SJSA1 (cell line): ENCODE data around the gene HS3ST4. TPM values are rescaled to one million over a fixed set of nuclear protein-coding genes. Genes with fewer than 3 reads are reported as not detected.
"Not testable (repeated sequence)": the region's sequence is repeated elsewhere in the genome, so short reads cannot be mapped to it uniquely, and the experiment has no call there.

ENCODE experiments used
- DNase-seq, 2 experiments: peaks; one replicate each; pipeline ENCODE4 v3.0.0-alpha.2; 2015 to 2020; ENCODE audit warnings: low spot score in 2 of 2, low read depth in 1 of 2
- H3K27ac ChIP-seq: fragments of 250-450 bp; sonication (Bioruptor Pico); 2 replicates; pipeline ENCODE4 v1.5.1; 2020; ENCODE audit warnings: mild to moderate bottlenecking, moderate library complexity
- H3K27me3 ChIP-seq: fragments of 250-450 bp; sonication (Bioruptor Pico); replicated peaks from 2 replicates; pipeline ENCODE4 v1.5.1; 2020; ENCODE audit warnings: mild to moderate bottlenecking, moderate library complexity
- H3K36me3 ChIP-seq: fragments of 250-450 bp; sonication (Bioruptor Pico); 2 replicates; pipeline ENCODE4 v1.5.1; 2020; ENCODE audit warnings: mild to moderate bottlenecking
- H3K4me1 ChIP-seq: fragments of 250-450 bp; sonication (Bioruptor Pico); replicated peaks from 2 replicates; pipeline ENCODE4 v1.6.1; 2021; ENCODE audit warnings: mild to moderate bottlenecking
- H3K4me3 ChIP-seq: fragments of 250-450 bp; sonication (Bioruptor Pico); 2 replicates; pipeline ENCODE4 v1.5.1; 2020; ENCODE audit warnings: mild to moderate bottlenecking
- H3K9me3 ChIP-seq: fragments of 250-450 bp; sonication (Bioruptor Pico); replicated peaks from 2 replicates; pipeline ENCODE4 v1.5.1; 2020; ENCODE audit warnings: mild to moderate bottlenecking
- total RNA-seq: library from RNA; depleted of rRNA; stranded (reverse); fragments of >200 nt; shearing (Covaris generic); gene quantifications from 2 replicates; pipeline ENCODE4 v1.2.3, GENCODE V29; 2014

HS3ST4 gene
- total RNA-seq, 1 experiment from 2014 or later = not detected

DNA sequence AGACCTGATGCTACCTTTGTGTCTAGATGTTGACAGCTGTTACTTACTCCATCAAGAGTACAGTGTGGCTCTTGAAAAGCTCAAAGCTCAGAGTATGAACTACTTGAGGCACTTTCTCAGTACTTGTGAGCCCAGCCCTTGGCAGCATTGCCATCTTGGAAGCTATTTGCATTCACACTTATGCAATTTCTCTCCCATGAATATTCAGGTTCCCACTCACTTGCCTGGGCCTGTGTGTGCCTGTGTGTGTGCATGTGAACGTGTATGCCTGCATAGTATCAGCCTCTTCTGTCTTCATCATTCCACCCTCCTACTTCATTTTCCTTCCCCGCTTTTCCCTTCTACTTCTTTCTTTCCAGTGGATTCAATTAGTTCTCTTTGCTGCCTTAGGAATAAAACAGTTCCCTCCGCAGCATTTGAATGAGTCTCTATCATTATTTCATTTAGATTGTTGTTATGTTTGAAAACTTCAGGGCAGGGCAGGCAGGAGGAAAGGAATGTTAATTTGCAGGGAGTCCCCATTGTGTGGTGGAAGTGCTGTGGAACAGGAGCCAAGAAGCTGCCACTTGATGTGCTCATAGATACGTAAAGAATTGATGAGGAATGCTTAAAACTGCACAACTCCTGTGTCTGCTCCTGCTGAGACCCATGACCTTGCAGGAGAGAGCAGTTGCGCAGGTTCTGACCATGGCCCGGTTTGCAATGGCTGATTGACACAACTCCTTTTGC lies 58.9 kb downstream of the HS3ST4 start:
- Histone ChIP-seq H3K4me1 (no peaks in the 10 kb centered on the region), H3K36me3 (no peaks in the 10 kb centered on the region), H3K9me3 (no peaks in the 10 kb centered on the region), H3K27me3 (no peaks in the 10 kb centered on the region), H3K4me3 (no peak overlapping the region), H3K27ac (no peak overlapping the region)
- DNase-seq = no peak

GRCh38 chr16:25751230-25751835 lies 59.6 kb downstream of the HS3ST4 start:
- H3K36me3 ChIP-seq = no peaks in the 10 kb centered on the region
- H3K27me3 ChIP-seq = no peaks in the 10 kb centered on the region
- no peaks in the 10 kb centered on the region for H3K4me1 ChIP-seq
- no peaks in the 10 kb centered on the region for H3K9me3 ChIP-seq
- no peak overlapping the region for H3K4me3 ChIP-seq
- DNase-seq = no peak
- no peak overlapping the region for H3K27ac ChIP-seq

- no peak for DNase-seq
- Histone ChIP-seq H3K4me3 (no peak overlapping the region), H3K4me1 (no peaks in the 10 kb centered on the region), H3K9me3 (no peaks in the 10 kb centered on the region), H3K36me3 (no peaks in the 10 kb centered on the region), H3K27me3 (no peaks in the 10 kb centered on the region), H3K27ac (no peak overlapping the region)
Observed at GRCh38 chr16:25764466-25764865, 72.7 kb downstream of the HS3ST4 start.

DNA sequence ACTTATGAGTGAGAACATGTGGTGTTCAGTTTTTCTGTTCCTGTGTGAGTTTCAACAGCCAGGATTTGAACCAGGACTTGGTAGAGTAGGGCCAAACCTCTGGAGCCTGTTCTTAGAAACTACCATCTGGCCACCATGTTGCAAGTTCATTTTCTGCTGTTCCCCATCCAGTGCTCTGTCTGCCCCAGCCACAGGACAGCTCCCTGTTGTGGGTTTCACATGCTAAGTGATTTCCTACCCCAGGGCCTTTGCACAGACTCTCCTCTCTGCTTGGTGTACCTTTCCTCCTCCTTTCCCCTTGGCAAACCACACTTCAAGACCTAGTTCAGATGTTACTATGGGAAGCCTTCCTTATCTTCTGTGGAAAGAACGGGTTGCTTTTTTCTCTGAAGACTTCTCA lies 79.5 kb downstream of the HS3ST4 start:
- H3K4me3 ChIP-seq = no peak overlapping the region
- H3K27me3 ChIP-seq = no peaks in the 10 kb centered on the region
- no peaks in the 10 kb centered on the region for H3K9me3 ChIP-seq
- no peaks in the 10 kb centered on the region for H3K4me1 ChIP-seq
- no peak for DNase-seq
- no peak overlapping the region for H3K27ac ChIP-seq
- no peaks in the 10 kb centered on the region for H3K36me3 ChIP-seq

GRCh38 chr16:25771812-25772568 lies 80.2 kb downstream of the HS3ST4 start:
- Histone ChIP-seq H3K4me3 (no peak overlapping the region), H3K9me3 (no peaks in the 10 kb centered on the region), H3K4me1 (no peaks in the 10 kb centered on the region), H3K27me3 (no peaks in the 10 kb centered on the region), H3K27ac (no peak overlapping the region), H3K36me3 (no peaks in the 10 kb centered on the region)
- no peak for DNase-seq

DNA sequence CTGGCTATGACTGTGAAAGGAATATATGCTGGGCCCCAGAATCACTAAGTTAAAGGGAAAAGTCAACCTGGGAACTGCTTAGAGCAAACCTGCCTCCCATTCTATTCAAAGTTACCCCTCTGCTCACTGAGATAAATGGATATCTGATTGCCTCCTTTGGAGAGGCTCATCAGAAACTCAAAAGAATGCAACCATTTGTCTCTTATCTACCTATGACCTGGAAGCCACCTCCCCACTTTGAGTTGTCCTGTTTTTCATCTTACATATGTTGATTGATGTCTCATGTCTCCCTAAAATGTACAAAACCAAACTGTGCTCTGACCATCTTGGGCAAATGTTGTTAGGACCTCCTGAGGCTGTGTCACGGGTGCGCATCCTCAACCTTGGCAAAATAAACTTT lies 84.5 kb downstream of the HS3ST4 start:
- not testable (repeated sequence) for H3K27ac ChIP-seq, DNase-seq, H3K4me1 ChIP-seq, H3K36me3 ChIP-seq, H3K4me3 ChIP-seq, H3K9me3 ChIP-seq, H3K27me3 ChIP-seq

DNA sequence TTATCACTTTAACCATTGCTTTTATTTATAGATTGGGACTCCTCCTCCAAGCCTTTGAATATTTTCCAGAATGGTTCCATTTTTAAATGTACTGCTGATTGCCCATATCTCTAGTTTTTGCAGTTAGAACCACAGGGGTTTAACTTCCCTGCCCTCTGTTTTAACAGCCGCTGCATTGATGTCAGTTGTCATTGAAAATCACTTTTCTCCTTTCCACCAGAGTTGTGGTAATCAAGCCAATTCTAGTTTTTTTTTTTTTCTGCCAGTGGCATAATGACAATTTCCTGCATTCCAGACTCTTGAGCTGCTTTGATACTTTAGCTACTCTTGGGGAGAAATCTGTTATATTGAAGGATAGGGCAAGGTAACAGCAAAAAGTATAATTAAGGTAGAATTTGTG lies 91.5 kb downstream of the HS3ST4 start:
- Histone ChIP-seq H3K36me3 (no peaks in the 10 kb centered on the region), H3K9me3 (no peaks in the 10 kb centered on the region), H3K4me3 (no peak overlapping the region), H3K27ac (no peak overlapping the region), H3K4me1 (no peaks in the 10 kb centered on the region), H3K27me3 (no peaks in the 10 kb centered on the region)
- no peak for DNase-seq

DNA sequence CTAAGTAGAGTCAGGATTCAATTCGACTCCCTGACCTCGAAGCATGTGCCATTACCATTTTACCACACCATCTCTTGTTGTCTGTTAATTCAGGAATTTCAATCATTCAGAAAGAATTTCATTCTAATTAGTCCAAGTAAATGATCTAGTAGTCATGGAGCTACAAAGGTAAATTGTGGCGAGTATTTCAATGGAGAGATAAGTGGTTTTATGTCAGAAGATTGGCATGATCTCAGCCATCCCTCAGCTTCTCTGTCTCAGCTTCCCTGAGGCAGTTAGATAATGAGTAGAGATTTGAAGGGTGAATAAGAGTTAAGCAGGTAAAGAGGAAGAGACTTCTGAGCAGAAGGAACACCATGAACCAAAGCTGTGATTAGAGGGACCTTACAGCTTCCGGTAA lies 93.6 kb downstream of the HS3ST4 start:
- H3K4me1 ChIP-seq = no peaks in the 10 kb centered on the region
- no peak overlapping the region for H3K27ac ChIP-seq
- H3K9me3 ChIP-seq = no peaks in the 10 kb centered on the region
- no peak for DNase-seq
- H3K27me3 ChIP-seq = no peaks in the 10 kb centered on the region
- H3K4me3 ChIP-seq = no peak overlapping the region
- no peaks in the 10 kb centered on the region for H3K36me3 ChIP-seq

GRCh38 chr16:25786748-25787147 lies 95.0 kb downstream of the HS3ST4 start:
- Histone ChIP-seq H3K9me3 (no peaks in the 10 kb centered on the region), H3K27ac (no peak overlapping the region), H3K36me3 (no peaks in the 10 kb centered on the region), H3K4me3 (no peak overlapping the region), H3K27me3 (no peaks in the 10 kb centered on the region), H3K4me1 (no peaks in the 10 kb centered on the region)
- no peak for DNase-seq

DNA sequence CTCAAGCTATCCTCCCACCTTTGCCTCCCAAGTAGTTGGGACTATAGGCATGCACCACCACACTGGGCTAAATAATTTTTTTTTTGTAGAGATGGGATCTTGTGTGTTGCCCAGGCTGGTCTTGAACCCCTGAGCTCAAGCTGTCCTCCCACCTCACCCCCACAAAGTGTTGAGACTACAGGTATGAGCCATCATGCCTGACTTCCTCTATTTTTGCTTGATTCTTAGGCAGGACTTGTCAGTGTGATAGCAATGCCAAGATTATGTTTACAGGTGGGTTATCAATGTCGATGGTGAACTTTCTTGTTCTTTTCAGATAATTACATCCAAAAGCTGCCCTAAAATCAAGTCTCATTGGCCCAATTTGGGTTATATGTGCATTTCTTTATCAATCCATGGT lies 96.9 kb downstream of the HS3ST4 start:
- Histone ChIP-seq H3K9me3 (no peaks in the 10 kb centered on the region), H3K27me3 (no peaks in the 10 kb centered on the region), H3K4me1 (no peaks in the 10 kb centered on the region), H3K4me3 (no peak overlapping the region), H3K27ac (no peak overlapping the region), H3K36me3 (no peaks in the 10 kb centered on the region)
- no peak for DNase-seq

DNA sequence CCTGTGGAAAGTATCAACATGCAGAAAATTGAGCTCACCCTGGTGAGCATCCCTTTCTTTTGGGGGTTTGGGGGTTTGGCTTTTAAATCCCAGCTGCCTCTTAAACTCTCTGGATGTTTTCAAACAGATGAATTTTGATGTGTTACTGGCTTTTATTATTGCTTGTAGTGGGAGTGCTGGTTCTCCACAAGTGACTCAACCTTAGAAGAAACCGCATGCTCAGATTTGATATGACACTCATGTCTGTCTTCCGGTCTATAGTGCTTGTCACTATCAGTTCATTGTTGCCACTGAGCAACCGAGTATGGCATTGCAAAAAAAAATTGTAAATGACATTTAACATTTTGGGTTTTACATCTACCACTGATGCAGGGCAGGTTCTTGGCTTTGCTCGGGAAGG lies 104.5 kb downstream of the HS3ST4 start:
- Histone ChIP-seq H3K4me3 (no peak overlapping the region), H3K27ac (no peak overlapping the region), H3K36me3 (no peaks in the 10 kb centered on the region), H3K27me3 (no peaks in the 10 kb centered on the region), H3K4me1 (no peaks in the 10 kb centered on the region), H3K9me3 (no peaks in the 10 kb centered on the region)
- no peak for DNase-seq

DNA sequence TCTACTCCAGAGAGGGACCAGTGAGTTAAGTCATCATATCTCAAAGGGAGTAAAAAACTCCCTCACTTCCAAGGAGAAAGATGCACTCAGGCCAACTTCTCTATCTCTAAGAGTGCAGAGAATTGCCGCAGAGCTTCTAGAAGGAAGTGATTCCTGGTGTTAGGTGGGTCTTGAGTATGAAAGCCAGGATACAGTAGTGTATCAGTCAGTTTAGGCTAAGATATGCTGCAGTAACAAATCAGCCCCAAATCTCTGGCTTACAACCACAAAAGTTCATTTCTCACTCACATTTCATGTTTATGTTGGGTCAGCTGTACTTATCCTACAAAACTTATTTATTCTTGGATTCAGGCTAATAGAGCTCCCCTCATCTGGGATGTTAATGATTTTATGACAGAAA lies 106.3 kb downstream of the HS3ST4 start:
- no peak overlapping the region for H3K4me3 ChIP-seq
- no peaks in the 10 kb centered on the region for H3K9me3 ChIP-seq
- H3K27me3 ChIP-seq = no peaks in the 10 kb centered on the region
- H3K4me1 ChIP-seq = no peaks in the 10 kb centered on the region
- H3K27ac ChIP-seq = no peak overlapping the region
- no peak for DNase-seq
- H3K36me3 ChIP-seq = no peaks in the 10 kb centered on the region

GRCh38 chr16:25799816-25800215 lies 108.1 kb downstream of the HS3ST4 start:
- Histone ChIP-seq H3K27me3 (no peaks in the 10 kb centered on the region), H3K9me3 (no peaks in the 10 kb centered on the region), H3K4me3 (no peak overlapping the region), H3K36me3 (no peaks in the 10 kb centered on the region), H3K27ac (no peak overlapping the region), H3K4me1 (no peaks in the 10 kb centered on the region)
- DNase-seq = no peak

DNA sequence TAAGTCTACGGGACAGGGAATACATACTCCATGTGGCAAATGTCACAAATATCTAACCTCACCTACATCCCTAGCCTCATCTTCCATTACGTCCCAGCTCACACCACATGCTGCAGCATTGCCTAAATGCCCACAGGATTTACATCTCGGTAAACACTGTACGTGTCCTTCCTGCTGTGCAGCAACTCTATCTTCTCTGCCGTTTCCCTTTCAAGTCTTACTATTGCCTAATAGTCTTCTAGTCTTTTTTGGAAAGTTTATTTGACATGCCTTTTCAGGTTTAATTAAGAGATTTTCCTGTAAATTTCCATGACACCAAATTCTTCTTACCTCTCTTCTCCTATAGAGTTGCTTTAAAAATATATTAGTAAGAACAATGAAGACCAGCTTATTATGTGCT lies 120.5 kb downstream of the HS3ST4 start:
- Histone ChIP-seq H3K27me3 (no peaks in the 10 kb centered on the region), H3K9me3 (no peaks in the 10 kb centered on the region), H3K4me3 (no peak overlapping the region), H3K36me3 (no peaks in the 10 kb centered on the region), H3K27ac (no peak overlapping the region), H3K4me1 (no peaks in the 10 kb centered on the region)
- no peak for DNase-seq
